GOT3 (cell line): Measurements from ENCODE around the gene SYNGR3.

Experiments used
- DNase-seq: peaks from one replicate; lab custom pipeline; 2025; ENCODE audit warnings: mixed read lengths; lab: John Stamatoyannopoulos, UW

The SYNGR3 gene

DNA sequence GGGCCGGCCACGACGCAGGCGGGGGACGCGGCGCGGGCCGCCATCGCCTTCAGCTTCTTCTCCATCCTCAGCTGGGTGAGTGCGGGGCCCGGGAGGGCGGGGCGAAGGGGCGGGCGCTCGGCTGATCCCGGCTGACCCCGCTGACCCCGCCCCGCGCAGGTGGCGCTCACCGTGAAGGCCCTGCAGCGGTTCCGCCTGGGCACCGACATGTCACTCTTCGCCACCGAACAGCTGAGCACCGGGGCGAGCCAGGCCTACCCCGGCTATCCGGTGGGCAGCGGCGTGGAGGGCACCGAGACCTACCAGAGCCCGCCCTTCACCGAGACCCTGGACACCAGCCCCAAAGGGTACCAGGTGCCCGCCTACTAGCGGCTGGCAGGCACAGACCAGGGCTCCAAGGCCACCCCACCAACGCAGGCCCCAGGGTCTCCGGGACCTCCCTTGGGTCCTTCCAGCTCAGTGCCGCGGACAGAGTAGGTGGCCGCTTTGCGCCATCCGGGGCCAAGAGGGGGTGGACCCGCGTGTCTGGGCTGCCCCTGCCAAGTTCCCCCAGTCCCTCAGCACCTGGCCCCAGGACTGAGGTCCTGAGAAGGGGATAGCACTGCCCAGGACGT, 3.0 kb downstream of the SYNGR3 start:
- no peak for DNase-seq

DNA sequence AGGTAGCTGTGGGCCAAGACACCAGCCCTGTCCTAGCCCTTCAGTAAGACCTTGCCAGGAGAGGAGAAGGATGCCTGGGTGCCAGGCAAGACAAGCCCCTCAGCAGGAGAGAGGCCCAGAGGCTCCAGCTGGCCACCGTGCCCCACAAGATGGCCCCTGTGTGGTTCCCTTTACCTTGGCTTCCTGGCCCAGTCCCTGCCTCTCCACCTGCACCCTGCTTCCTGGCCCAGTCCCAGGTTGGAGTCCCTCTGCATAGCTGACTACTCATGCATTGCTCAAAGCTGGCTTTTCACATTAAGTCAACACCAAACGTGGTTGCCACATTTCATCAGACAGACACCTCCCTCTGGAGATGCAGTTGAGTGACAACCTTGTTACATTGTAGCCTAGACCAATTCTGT, 4.0 kb downstream of the SYNGR3 start:
- DNase-seq = no peak

DNA sequence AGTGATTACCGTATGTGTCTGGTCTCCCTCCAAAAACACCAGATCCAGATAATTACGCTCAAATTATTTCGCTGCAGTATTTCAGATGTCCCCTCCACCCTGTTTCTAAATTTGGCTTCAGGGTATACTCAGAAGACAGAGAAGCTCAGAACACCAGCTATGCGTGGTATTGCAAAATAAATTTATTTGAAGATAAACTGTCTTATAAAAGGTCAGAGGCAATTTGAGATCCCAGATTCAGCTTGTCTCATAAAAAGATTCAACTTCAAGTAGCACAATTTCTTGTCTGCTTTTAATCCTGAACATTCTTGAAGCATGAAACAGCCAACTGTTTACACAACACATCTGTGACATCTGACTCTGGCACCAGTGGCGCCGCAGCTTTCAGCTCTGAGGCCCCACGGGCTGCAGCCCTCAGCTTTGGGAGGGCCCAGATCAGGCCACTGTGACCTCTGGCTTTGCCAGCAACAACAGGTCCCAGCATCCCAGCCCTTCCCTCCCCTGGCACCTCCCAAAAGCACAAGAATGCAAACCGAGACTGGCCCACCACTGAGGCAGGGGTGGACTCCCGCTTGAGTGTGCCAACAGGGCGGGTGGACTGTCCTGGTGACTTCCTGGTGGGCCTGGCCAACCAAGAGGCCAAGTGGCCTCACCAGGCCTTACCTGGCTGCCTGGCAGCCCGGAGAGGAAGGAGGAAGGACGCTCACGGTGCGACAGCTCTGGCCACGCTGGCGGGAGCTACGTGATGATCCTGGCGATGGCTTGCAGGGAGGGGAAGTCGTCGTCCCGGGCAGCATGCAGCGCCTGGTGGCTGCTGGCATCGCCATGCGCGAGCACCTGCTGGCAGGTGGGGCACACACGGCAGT, 8.0 kb downstream of the SYNGR3 start:
- no peak for DNase-seq

DNA sequence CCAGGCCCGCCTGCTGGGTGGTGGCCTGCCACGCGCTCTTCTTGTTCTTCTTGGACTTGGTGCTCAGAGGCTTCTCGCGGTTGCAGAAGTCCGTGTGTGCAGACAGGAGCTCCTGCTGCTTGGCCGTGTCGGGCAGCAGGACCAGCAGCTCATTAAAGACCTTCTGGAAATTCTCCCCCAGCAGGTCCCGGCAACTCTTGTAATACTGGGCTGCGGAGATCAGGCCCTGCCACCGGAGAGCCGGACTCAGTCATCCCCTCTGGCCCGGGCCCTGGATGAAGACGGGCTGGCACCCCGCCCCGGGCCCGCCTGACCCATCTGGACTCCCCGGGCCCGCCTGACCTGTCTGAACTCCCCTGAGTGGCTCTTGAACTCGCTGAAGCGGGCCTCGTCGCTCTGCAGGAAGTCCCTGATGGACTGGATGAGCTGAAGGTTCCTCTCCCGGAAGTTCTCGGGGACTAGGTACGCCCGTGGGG, 8.6 kb downstream of the SYNGR3 start:
- DNase-seq = no peak

DNA sequence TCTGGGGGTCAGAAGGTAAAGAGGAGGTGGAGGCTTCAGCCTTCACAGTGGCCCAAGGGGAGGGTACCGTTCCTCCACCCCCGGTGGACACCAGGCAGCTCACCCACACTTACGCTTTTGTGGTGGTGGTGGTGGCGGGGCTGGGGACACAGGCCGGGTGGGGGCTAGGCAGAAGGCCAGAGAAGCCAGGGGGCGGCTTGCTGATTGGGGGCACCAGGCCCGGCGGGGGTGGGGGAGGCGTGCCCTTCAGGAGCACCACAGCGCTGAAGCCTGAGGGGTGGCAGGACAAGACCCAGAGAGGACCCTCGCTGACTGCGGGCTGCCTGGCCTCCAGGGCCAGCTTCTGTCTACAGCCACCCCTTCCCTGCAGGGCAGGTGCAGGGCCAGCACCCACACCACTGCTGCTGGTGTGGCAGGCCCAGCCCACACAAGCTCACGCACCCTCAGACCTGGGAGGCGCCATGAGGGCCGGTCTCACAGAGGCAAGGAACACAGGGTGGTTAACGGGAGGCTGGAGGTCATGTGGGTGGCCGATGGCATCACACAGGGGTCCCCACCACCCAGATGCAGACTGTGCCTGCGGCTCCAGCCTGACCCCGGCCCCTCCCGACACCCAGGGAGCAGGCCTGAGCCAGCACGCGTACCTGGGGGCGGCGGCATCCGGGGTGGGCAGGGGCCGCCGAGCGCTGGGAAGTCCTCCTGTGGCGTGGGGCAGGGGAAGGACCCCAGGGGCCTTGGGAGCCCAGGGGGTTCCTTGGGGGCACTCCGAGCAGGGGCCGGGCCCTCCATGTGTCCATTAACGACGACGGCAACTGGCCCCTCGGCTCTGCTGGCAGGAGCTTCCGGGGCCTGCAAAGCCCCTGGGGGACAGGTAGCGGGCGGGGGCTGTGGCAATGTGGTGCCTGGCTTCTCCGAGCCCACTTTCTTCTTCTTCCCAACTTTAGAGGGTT, 9.4 kb downstream of the SYNGR3 start:
- DNase-seq = no peak

DNA sequence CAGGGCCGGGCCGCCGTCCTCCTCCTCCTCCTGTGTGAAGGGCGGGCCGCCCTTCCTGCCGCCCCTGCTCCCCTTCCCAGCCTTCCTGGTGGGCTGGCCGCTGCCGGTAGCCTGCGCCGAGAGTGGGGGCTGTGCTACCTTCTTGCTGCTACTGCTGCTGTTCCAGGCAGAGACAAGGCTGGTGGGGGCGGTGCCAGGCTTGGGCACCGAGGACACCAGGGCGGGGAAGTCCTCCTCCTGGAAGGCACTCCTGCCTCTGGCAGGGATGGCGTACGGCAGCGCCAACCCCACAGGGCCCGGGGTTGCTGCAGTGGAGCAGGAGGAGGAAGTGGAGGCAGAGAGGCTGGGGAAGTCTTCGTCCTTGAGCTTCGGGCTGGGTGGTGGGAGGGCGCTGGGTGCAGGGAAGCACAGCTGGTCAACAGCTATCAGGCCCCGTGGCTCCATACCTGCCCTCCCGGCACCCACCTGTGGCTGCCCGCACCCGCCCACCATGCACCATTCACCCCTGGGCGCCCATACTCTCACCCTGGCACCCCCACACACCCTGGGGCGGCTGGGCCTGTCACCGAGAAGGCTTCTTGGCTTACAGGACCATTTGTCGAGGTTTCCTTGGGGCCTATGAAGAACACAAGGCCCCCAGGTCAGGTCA, 10.2 kb downstream of the SYNGR3 start:
- DNase-seq = no peak

DNA sequence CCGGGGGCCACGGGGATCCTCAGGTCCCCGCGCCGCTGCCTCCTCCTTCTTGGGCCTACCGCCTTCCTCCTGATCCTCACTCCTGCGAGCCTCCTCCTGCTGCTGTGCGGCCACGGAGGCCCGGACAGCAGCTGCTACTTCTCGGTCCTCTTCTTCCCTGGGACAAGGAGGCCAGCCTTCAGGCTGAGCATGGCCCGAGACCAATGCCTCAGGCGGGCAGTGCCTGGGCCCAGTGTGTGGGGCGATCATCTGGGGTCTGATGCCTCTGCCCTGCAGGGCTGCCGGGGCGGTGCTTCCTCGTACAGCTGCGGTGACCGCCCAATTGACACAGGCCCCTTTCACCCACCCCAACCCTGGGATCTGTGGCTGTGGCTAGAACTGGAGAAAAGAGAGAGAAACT, 11.3 kb downstream of the SYNGR3 start:
- no peak for DNase-seq

DNA sequence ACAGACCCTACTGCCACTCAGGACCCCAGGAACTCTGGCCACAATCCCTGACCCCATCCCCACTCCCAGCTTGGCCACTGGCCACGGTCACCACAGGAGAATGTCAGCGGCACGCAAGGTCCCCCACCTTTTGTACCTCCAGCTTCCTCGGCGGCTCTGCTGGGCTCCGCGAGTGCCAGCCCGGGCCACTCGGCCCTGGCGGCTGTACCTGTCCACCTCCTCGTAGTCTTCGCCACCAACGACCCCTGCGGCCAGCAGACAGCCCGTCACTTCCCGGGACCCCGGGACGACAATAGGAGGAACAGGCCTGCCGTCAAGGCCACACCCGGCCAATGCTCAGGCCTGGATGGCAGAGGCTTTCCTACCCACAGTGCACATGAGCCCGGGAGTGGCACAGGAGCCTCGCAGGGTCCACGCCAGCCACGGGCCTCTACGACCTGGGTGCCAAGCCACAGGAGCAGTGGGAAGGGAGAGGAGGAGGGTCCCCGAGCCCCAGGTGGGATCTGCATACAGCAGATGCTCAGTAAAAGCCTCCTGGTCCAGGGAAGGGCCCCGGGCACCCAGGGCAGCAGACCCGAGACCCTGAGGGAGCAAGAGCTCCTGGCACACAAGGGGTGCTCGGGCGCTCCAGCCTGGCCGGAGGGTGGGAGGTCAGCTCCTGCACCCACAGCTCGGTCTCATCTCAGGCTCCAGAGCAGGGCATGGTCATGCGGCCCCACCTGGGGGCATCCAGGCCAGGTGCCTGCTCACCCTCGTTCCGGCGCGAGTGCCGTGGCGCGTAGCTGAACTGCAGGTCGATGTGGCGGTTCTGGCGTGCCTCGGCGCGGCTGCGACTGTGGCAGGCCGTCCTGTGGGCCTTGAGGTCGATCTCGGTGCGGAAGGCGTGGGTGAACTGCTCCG, 11.9 kb downstream of the SYNGR3 start:
- no peak for DNase-seq

DNA sequence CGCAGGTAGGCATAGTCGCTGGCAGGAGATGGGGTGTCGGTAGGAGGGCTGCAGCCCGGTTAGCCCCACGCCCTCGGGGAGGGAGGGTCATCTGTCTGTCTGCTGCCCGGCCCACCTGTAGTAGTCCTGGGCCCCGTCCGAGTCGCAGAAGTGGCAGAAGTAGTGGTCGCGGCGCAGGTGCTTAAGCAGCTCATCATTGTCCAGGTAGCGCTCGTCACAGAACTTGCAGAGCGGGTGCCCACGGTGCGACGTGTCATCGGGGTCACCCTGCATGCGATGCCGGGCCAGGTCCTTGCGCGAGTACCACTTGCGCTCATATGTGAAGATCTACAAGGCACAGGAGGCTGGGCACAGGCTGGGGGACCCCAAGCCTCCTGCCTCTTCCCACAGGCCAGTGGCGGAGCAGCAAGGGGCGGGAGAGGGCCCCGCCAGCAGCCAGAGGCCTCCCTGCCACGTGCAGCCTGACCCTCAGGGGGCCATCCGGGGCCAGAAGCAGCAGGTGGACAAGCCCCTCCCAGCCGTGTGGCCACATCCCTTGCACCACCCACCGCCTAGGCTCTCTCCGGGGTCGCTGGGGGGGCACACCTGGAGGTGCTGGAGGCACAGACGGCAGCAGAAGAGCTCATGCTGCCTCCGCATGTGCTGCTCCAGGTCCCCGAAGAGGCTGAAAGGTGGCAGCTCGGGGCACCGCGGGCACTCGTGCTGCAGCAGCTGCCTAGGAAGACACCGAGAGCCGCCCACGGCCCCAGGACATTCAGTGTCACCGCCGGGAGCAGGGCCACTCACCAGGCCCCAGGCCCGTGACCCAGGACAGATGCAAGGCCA, 12.8 kb downstream of the SYNGR3 start:
- DNase-seq = no peak

DNA sequence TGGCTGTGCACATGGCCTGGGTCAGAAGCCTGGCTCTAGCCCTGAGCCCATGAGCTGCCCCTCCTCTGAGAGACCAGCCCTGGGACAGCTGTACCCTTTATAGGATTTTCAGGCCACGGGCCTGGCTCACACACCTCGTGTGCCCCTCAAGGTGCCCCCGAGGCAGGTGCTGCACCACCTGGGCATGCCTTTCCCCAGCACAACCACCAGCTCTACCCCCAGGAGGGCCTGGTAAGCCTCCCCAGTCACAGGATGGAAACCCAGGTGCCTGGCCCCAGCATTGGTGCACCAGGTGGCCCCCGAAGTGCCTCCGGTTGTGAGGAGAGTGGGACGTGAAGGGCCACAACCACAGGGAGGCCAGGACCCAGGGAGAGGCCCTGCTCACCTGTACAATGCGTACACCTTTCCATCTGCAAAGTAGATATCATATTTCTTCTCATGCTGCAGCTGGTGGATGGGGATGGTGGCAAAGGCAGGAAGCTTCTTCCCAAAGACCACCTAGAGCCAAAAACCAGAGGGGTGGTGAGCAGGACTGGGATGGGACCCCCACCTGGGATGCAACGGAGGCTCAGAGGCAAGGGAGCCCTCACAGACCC, 13.6 kb downstream of the SYNGR3 start:
- DNase-seq = no peak

DNA sequence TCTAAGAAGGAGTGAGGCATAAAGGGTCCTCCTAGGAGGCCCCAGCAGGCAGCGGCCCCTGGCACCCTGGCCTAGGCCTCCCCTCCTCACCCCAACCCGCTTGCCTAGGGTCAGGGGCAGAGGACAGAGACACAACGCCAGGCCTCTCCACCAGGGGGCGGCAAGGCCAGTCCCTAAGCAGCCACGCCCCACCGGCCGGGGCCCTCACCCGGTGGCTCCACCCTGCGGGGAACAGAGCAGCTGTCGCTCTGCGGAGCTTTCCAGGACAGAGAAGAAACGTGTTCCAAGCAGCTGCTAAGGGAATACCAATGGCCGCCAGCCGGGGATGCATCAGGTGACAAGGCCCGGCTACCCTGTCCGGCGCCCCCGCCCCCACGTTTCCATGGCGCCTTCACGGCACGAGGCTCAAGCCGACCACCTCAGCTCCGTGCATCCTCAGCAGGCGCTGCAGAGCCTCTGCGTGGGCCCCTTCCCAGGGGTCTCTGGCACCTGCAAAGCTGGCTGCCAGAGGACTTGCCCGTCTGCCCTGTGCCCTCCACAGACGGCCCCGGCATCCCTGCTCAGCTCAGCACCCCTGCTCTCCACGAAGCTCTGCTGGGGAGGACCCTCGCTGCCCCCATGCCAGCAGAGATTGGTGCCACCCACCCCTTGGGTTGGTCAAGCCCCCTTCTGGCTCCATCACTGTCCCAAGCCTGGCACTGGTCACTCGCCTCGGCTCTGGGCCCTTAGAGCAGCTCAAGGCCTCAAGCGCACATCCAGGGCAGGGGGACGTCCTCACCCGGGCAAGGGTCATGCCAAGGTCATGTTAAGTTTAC, 14.3 kb downstream of the SYNGR3 start:
- no peak for DNase-seq

DNA sequence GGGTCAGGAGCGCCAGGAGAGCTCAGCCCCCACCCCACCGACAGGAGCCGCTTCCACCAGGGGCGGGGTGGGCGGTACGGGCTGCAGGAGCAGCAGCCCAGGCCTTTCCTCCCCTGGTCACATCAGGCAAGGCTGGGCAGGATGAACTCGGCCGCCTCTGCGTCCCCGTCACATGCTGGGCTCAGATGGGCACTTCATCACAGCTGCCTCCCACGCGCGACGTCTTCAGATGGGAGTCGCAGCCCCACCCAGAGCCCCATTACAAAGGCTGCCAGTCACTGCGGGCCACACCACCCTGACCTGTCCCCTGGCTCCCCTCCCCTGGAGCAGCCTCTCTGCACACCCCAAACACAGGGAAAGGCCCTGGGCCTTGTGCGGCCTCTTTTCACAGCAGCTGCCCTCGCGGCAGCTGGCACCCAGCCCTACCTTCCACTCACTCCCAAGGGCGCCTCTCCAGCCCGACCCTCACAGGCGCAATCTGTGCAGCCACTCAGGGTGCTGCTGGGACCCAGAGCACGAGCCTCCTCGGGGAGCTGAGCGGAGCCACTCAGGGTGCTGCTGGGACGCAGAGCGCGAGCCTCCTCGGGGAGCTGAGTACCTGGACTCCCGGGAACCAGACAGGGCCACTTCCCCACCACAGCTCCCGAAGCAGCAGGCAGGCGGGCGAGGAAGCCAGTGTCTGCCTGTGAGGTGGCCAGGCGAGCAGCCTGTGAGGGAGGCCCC, 15.2 kb downstream of the SYNGR3 start:
- DNase-seq = no peak

DNA sequence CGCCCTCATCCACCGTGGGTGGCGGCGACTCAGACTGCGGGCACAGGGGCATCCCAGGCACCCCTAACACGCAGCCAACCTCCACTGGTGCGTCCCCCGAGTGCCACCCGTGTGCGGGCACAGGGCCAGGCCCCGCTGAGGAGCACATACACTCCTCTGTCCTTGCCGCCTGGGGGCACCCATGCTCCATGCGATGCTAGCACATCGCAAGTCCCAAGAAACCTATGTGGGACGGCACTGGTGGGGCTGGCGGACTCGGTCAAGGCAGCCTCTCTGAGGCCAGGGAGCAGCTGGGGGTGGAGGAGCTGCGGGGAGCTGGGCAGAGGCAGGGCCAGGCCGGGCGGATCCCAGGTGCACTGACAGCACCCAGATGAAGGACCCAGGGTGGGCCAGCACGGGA, 15.9 kb downstream of the SYNGR3 start:
- DNase-seq = no peak

DNA sequence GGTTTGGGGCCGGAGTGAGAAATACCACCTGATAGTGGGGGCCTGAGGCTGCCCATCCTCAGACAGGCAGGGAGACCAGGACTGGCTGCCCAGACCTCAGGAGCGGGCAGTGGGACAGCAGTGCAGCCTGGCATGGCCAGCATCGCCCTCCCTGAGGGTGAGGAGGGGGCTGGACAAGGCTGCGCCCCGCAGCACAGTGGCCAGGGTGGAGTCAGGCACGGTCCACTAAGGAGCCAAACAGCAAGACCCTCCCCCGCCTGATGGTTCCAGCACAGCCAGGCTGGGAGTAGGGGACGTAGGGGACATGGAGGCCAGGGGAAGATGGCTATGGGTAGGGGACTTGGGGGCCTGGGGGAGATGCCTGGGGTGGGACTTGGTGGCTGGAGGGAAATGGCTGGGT, 16.5 kb downstream of the SYNGR3 start:
- no peak for DNase-seq

DNA sequence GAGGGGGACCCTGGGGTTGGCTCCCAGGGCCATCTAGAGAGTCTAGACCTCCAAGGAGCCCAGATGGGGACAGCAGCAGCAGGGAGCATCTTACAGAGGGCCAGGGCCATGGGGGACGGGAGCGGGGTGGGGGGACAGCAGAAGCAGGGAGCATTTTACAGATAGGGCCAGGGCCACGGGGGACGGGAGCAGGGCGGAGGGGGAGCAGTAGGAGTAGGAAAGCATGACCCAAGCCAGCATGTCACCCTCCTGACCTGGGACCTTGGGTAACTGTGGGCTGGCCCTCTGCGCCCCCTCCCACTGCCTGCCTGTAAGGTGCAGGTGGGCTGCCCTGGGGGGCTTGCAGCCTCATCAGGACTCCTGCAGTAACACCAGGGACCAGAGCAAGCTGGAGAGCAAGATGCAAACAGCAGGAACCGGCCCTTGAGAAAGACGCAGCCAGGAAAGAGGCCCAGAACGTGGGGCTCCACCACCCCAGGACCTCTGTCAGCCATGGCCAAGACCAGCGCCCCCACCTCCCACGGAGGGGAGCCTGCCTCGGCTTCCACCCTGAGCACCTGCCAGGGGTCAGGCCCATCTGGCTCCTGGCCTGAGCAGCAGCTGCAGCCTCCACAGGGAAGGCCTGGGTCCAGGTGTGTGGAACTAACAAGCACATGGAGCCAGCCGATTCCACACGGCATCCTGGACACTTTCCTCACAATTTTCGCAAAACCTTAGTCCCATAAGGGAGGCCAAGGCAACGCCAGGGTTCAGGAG, 17.5 kb downstream of the SYNGR3 start:
- no peak for DNase-seq

DNA sequence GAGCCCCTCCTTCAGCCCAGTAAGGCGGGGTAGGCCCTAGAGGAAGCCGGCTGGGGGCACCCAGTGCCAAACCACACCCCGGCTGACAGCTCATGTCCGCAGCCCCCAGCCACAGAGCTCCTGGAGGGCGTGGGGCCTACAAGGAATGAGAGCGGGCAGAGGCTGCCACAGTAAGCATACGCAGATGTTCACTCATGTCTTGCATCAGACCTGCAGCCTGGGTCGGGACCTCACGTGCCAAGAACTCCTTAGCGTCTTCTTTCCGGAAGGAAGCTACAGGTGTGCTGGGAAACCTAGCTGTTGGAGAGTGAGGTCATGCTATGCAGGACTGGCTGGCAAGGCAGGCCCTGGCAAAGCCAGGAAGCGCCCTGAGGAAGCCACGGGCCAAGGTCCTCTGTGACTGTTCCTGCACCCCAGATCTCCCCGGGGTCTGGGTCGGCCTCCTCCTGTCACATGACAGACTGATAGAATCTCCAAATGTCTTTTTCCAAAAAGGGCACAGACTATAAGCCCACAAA, 18.3 kb downstream of the SYNGR3 start:
- no peak for DNase-seq

DNA sequence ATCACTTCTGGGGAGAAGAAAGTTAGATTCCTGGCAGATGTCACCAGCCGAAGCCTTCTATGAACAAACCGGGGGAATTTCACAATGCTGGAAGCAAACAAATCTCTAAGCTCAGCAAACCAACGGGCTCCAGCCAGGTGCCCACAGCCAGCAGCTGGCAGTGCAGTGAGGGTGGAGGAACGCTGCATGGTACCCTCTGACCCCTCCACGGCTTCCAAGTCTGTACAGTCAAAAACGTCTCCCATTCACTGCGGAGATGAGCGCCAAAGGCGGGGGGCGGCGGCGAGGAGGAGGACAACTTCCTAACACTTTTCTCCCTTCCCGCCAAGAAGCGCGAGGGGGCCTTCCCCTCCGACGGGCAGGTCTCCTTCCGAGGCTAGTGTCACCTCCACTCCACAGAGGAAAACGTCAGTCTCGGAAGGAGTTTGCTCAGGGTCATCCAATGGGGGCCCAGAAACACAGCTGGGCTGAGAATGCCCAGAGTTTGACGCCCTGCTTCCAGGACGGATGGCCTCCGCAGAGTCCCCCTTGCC, 18.9 kb downstream of the SYNGR3 start:
- DNase-seq = no peak
